Activated gamma-delta T cell treated with Interleukin-2 at 50 U/mL for 16 hours (primary cell): Measurements from ENCODE around the gene GLT1D1.

ENCODE experiments used
- DNase-seq: peaks from one replicate; pipeline ENCODE4 v3.0.0-alpha.2; 2020

GLT1D1 gene

GRCh38 chr12:128970110-128970509 lies 116.8 kb downstream of the GLT1D1 start:
- no peak for DNase-seq

- no peak for DNase-seq
Measured at GRCh38 chr12:128970941-128971340, 117.7 kb downstream of the GLT1D1 start.

- DNase-seq: no peak
Measured at GRCh38 chr12:128971802-128972201, 118.5 kb downstream of the GLT1D1 start.

- no peak for DNase-seq
Measured at GRCh38 chr12:128973883-128974681, 120.8 kb downstream of the GLT1D1 start.

- DNase-seq: no peak
Measured at GRCh38 chr12:128974881-128975280, 121.6 kb downstream of the GLT1D1 start.

GRCh38 chr12:128976120-128976738 lies 123.0 kb downstream of the GLT1D1 start:
- DNase-seq: no peak

GRCh38 chr12:128977441-128977840 lies 124.2 kb downstream of the GLT1D1 start:
- no peak for DNase-seq

- DNase-seq: no peak
Measured at GRCh38 chr12:128978067-128978466, 124.8 kb downstream of the GLT1D1 start.

- DNase-seq: no peak
Measured at GRCh38 chr12:128980623-128981022, 127.3 kb downstream of the GLT1D1 start.

GRCh38 chr12:128981971-128982533 lies 128.8 kb downstream of the GLT1D1 start:
- no peak for DNase-seq

- DNase-seq: no peak
Measured at GRCh38 chr12:128982933-128983332, 129.7 kb downstream of the GLT1D1 start.

- DNase-seq: no peak
Measured at GRCh38 chr12:128983371-128983770, 130.1 kb downstream of the GLT1D1 start.

GRCh38 chr12:128986957-128987356 lies 133.7 kb downstream of the GLT1D1 start:
- no peak for DNase-seq

- no peak for DNase-seq
Measured at GRCh38 chr12:128989287-128989686, 136.0 kb downstream of the GLT1D1 start.

GRCh38 chr12:128991716-128992115 lies 138.4 kb downstream of the GLT1D1 start:
- no peak for DNase-seq

- no peak for DNase-seq
Measured at GRCh38 chr12:128992116-128992515, 138.8 kb downstream of the GLT1D1 start.

- DNase-seq: no peak
Measured at GRCh38 chr12:128992550-128992949, 139.3 kb downstream of the GLT1D1 start.

GRCh38 chr12:128994856-128995255 lies 141.6 kb downstream of the GLT1D1 start:
- DNase-seq: no peak

- no peak for DNase-seq
Measured at GRCh38 chr12:128995619-128996018, 142.3 kb downstream of the GLT1D1 start.

- no peak for DNase-seq
Measured at GRCh38 chr12:129001826-129002225, 148.5 kb downstream of the GLT1D1 start.

GRCh38 chr12:129002427-129002826 lies 149.1 kb downstream of the GLT1D1 start:
- DNase-seq: no peak

- DNase-seq: no peak
Measured at GRCh38 chr12:129005416-129005815, 152.1 kb downstream of the GLT1D1 start.

GRCh38 chr12:129005829-129006228 lies 152.6 kb downstream of the GLT1D1 start:
- no peak for DNase-seq
